ENCODE data around the gene CHD5. TPM values are rescaled to one million over a fixed set of nuclear protein-coding genes. Genes with fewer than 3 reads are reported as not detected.

The CHD5 gene
- polyA plus RNA-seq, 1 donor (not counting 4 experiments of a cell fraction or from before 2014, with no cell fraction given) = 0.07 TPM

DNA sequence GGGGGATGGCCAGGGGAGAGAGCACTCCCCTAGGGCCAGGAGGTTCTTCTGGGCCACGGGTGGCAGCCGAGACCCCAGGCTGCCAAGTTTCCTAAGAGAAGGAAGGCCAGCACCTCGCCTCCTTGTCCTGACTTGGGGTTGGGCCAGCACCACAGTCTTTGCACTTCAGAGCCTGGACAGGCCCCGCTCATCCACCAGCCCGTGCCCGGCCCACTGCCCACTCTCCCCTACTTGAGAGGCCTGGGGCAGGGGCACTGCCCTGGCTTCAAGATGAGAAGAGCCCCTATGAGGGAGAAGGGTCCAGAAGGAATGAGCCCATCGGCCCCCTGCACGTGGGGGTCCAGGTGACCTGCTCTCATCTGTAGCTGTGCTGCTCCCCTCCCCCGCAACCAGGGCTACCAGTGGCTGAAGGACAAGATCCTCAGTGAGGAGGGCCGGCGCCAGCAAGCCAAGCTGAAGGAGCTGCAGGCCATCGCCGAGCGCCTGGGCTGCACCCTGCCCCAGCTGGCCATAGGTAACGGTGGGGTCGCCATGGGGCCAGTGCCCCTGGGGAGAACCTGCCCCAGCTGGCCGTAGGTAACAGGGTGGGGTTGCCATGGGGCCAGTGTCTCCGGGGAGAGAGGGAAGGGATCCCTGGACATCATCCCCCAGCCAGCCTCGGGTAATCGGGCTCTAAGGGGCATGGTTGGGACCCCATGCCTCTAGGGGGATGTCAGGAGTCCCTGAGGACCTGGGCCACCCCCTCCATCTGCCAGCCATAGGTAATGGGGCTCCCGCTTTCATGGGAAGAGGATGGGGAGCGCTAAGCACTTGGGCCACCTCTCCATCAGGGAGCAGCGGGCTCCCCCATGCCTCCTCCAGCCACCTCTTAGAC is 83.6 kb downstream of the CHD5 start:
- Histone ChIP-seq H4K20me1 (ENCODE audit: control insufficient read depth, extremely low read depth, insufficient read depth, low read length) (no peaks in the 10 kb centered on the region), H3K9ac (ENCODE audit: control insufficient read depth, extremely low read depth, insufficient read depth, low read length) (no peak overlapping the region), H3K79me2 (ENCODE audit: control insufficient read depth, insufficient read depth, low read length) (no peaks in the 10 kb centered on the region), H3K4me1 (ENCODE audit: control insufficient read depth, extremely low read depth, insufficient read depth, low read length) (no peaks in the 10 kb centered on the region), H3K27ac (ENCODE audit: control insufficient read depth, insufficient read depth, low read length) (no peak overlapping the region), H3K36me3 (ENCODE audit: control insufficient read depth in 2 of 2, extremely low read depth in 1 of 2, insufficient read depth in 2 of 2, low read length in 2 of 2) (no peaks in the 10 kb centered on the region), H3K9me3 (ENCODE audit: control insufficient read depth, low read depth, low read length) (no peaks in the 10 kb centered on the region), H3K4me3 (ENCODE audit: control insufficient read depth in 2 of 3, extremely low read depth in 1 of 3, insufficient read depth in 2 of 3, low read depth in 1 of 3, low read length in 3 of 3) (no peak overlapping the region), H3K27me3 (ENCODE audit: control insufficient read depth, extremely low read depth, insufficient read depth, low read length) (peaks cover 19% of the 10 kb centered on the region), H3K4me2 (ENCODE audit: control insufficient read depth, extremely low read depth, insufficient read depth, low read depth, low read length) (no peak overlapping the region), H2AFZ (ENCODE audit: control insufficient read depth, low read length) (no peak overlapping the region), H3K9me1 (ENCODE audit: control insufficient read depth, extremely low read depth, insufficient read depth, low read length) (no peaks in the 10 kb centered on the region)
- TF ChIP-seq, protein P1, sequence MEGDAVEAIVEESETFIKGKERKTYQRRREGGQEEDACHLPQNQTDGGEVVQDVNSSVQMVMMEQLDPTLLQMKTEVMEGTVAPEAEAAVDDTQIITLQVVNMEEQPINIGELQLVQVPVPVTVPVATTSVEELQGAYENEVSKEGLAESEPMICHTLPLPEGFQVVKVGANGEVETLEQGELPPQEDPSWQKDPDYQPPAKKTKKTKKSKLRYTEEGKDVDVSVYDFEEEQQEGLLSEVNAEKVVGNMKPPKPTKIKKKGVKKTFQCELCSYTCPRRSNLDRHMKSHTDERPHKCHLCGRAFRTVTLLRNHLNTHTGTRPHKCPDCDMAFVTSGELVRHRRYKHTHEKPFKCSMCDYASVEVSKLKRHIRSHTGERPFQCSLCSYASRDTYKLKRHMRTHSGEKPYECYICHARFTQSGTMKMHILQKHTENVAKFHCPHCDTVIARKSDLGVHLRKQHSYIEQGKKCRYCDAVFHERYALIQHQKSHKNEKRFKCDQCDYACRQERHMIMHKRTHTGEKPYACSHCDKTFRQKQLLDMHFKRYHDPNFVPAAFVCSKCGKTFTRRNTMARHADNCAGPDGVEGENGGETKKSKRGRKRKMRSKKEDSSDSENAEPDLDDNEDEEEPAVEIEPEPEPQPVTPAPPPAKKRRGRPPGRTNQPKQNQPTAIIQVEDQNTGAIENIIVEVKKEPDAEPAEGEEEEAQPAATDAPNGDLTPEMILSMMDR (optimal IDR thresholded peaks at IDR 0.05 in 1 of 3, IDR thresholded peaks at IDR 0.05 in 1 of 3, conservative IDR thresholded peaks at IDR 0.05 in 1 of 3; ENCODE audit: extremely low read depth in 1 of 3, insufficient read depth in 2 of 3, low read length in 3 of 3) = no peak
- TF ChIP-seq EZH2 (IDR thresholded peaks at IDR 0.05; ENCODE audit: low read length) = no peak
- DNase-seq (ENCODE audit: low read depth, low spot score) = no peak
- FAIRE-seq = no peak
- dilution Hi-C loops (cut with MboI; ENCODE audit: extremely low pct_ligation_motif_present, low sequenced_read_pairs) = no loop called here

DNA sequence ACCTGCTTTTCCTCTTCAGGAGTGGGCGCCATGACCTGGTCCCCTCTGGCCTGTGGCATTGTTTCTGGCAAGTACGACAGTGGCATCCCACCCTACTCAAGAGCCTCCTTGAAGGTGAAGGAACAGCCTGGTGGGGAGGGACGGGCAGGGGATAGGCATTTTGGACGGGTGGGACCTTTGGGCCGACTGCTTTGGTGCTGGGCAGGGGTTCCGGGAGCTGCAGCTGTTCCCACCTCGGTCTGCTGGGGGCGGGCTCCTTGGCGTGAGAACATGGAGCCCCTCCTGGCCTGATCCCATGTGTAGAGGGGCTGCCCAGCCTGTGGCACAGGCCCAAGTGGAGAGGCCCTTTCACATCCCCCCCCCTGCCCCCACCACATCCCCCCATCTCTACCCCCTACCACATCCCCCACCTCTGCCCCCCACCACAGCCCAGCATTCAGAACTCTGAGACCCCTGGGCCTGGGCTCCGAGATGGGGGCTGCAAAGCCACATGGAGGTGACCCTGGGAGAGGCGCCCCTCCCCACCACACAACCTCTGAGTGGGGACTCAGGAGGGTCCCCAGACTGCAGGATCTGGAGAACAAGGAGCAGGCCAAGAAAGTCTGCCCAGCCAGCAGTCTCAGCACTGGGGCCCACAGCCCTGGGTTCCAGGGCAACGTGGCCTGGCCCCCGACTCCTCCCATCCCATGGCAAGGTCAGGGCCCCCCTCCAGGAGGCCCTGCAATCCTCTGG is 84.4 kb downstream of the CHD5 start:
- dilution Hi-C loops (cut with MboI; ENCODE audit: extremely low pct_ligation_motif_present, low sequenced_read_pairs) = no loop called here
- no peak for DNase-seq (ENCODE audit: low read depth, low spot score)

More for the DNA sequence above, 84.4 kb downstream of the CHD5 start:
- H3K4me1 ChIP-seq (ENCODE audit: control insufficient read depth, extremely low read depth, insufficient read depth, low read length) = no peaks in the 10 kb centered on the region
- H2AFZ ChIP-seq (ENCODE audit: control insufficient read depth, low read length) = no peak overlapping the region
- no peaks in the 10 kb centered on the region for H3K36me3 ChIP-seq (ENCODE audit: control insufficient read depth in 2 of 2, extremely low read depth in 1 of 2, insufficient read depth in 2 of 2, low read length in 2 of 2)
- no peak overlapping the region for H3K4me3 ChIP-seq (ENCODE audit: control insufficient read depth in 2 of 3, extremely low read depth in 1 of 3, insufficient read depth in 2 of 3, low read depth in 1 of 3, low read length in 3 of 3)
- no peak overlapping the region for H3K9ac ChIP-seq (ENCODE audit: control insufficient read depth, extremely low read depth, insufficient read depth, low read length)
- H3K79me2 ChIP-seq (ENCODE audit: control insufficient read depth, insufficient read depth, low read length) = no peaks in the 10 kb centered on the region
- peaks cover 15% of the 10 kb centered on the region for H3K27me3 ChIP-seq (ENCODE audit: control insufficient read depth, extremely low read depth, insufficient read depth, low read length)
- no peak overlapping the region for H3K27ac ChIP-seq (ENCODE audit: control insufficient read depth, insufficient read depth, low read length)
- no peak for FAIRE-seq
- TF ChIP-seq, protein P1 (optimal IDR thresholded peaks at IDR 0.05 in 1 of 3, IDR thresholded peaks at IDR 0.05 in 1 of 3, conservative IDR thresholded peaks at IDR 0.05 in 1 of 3; ENCODE audit: extremely low read depth in 1 of 3, insufficient read depth in 2 of 3, low read length in 3 of 3) = no peak
- no peak for TF ChIP-seq EZH2 (IDR thresholded peaks at IDR 0.05; ENCODE audit: low read length)
- H3K9me3 ChIP-seq (ENCODE audit: control insufficient read depth, low read depth, low read length) = no peaks in the 10 kb centered on the region
- no peaks in the 10 kb centered on the region for H4K20me1 ChIP-seq (ENCODE audit: control insufficient read depth, extremely low read depth, insufficient read depth, low read length)
- no peaks in the 10 kb centered on the region for H3K9me1 ChIP-seq (ENCODE audit: control insufficient read depth, extremely low read depth, insufficient read depth, low read length)
- no peak overlapping the region for H3K4me2 ChIP-seq (ENCODE audit: control insufficient read depth, extremely low read depth, insufficient read depth, low read depth, low read length)

Measured in keratinocyte (primary cell).